Natural killer cell (primary cell): Measurements from ENCODE around the gene TRHDE. TPM values are rescaled to one million over a fixed set of nuclear protein-coding genes. Genes with fewer than 3 reads are reported as not detected.

Experiments
- ATAC-seq, 3 donors: fragments of 150-1000 bp in 2 of 3; fragments of 200-7000 bp in 1 of 3; cut with Tn5 transposase; 1 replicate in 1 of 3; 2 replicates in 2 of 3; pipeline ENCODE4 v1.10.0; 2021; ENCODE audit warnings: mild to moderate bottlenecking in 2 of 3, moderate library complexity in 2 of 3
- DNase-seq, 2 donors: peaks; one replicate each; pipeline versions ENCODE4 v3.0.0 to v3.0.0-alpha.2; 2013 to 2021; ENCODE audit warnings: mixed read lengths in 1 of 2
- H3K27ac ChIP-seq: one replicate; pipeline ENCODE4 v1.5.1; 2013; ENCODE audit warnings: mild to moderate bottlenecking, low read length
- H3K27me3 ChIP-seq: one replicate; pipeline ENCODE4 v1.6.1; 2013; ENCODE audit warnings: low read length; ENCODE audit not compliant: control insufficient read depth, insufficient read depth
- H3K36me3 ChIP-seq: one replicate; pipeline ENCODE4 v1.6.1; 2013; ENCODE audit warnings: low read length; ENCODE audit not compliant: control insufficient read depth, insufficient read depth
- H3K4me1 ChIP-seq: one replicate; pipeline ENCODE4 v1.6.1; 2013; ENCODE audit warnings: low read length; ENCODE audit not compliant: control insufficient read depth, insufficient read depth
- H3K4me3 ChIP-seq: one replicate; pipeline ENCODE4 v1.5.1; 2013; ENCODE audit warnings: low read length
- H3K9me3 ChIP-seq: one replicate; pipeline ENCODE4 v1.6.1; 2013; ENCODE audit warnings: low read length; ENCODE audit not compliant: control insufficient read depth, insufficient read depth
- H3K27ac Mint-ChIP-seq, 2 donors: one replicate each; pipeline ENCODE4 v1.8.0; 2022; ENCODE audit warnings: mild to moderate bottlenecking in 2 of 2, mixed read lengths in 2 of 2, moderate library complexity in 1 of 2
- H3K27me3 Mint-ChIP-seq, 2 donors: one replicate each; pipeline ENCODE4 v1.8.0; 2022; ENCODE audit warnings: low read depth in 2 of 2, mixed read lengths in 2 of 2
- H3K36me3 Mint-ChIP-seq: one replicate; pipeline ENCODE4 v1.8.0; 2022; ENCODE audit warnings: mixed read lengths
- H3K4me1 Mint-ChIP-seq, 2 donors: one replicate each; pipeline ENCODE4 v1.8.0; 2022; ENCODE audit warnings: mixed read lengths in 2 of 2
- H3K4me3 Mint-ChIP-seq: one replicate; pipeline ENCODE4 v1.8.0; 2022; ENCODE audit warnings: mild to moderate bottlenecking, moderate library complexity, mixed read lengths
- H3K9me3 Mint-ChIP-seq, 2 donors: one replicate each; pipeline ENCODE4 v1.8.0; 2022; ENCODE audit warnings: mixed read lengths in 2 of 2
- CTCF ChIP-seq: fragments of 200-600 bp; IDR thresholded peaks from one replicate; pipeline ENCODE4 v1.8.0; 2022; ENCODE audit warnings: antibody characterized with exemption
- WGBS: methylation state at CpG from one replicate; pipeline ENCODE4 v1.1.7; 2013; ENCODE audit warnings: missing lambda C conversion rate; ENCODE audit not compliant: insufficient coverage; 5-methylcytosine and 5-hydroxymethylcytosine counted together
- intact Hi-C: fragments of 100-400 bp; cut with micrococcal nuclease; formaldehyde crosslinking; loops from one replicate; pipeline ENCODE4 v1.14.2; 2022
- total RNA-seq, 4 donors: library from RNA; stranded (reverse); fragments of 120-200 nt in 1 of 4; gene quantifications; one replicate each; pipeline versions ENCODE4 v1.2.3 to v1.2.4, GENCODE V29; 2013 to 2022

The TRHDE gene
- total RNA-seq, 3 donors from 2014 or later (not counting 1 experiment from before 2014, with no cell fraction given): 0.33 TPM; not detected in 2

- H3K36me3 ChIP-seq: no peaks in the 10 kb centered on the region
- no peaks in the 10 kb centered on the region for H3K4me1 Mint-ChIP-seq
- H3K4me3 ChIP-seq: no peak overlapping the region
- H3K4me3 Mint-ChIP-seq: no peak overlapping the region
- H3K27me3 ChIP-seq: no peaks in the 10 kb centered on the region
- intact Hi-C loops: no loop called here
- DNase-seq (no peak), ATAC-seq (no peak)
- whole genome bisulfite sequencing: no CpG with 5 or more reads among the region's 1 CpG
- no peak for TF ChIP-seq CTCF
- H3K9me3 ChIP-seq: peaks cover 4% of the 10 kb centered on the region
- H3K27me3 Mint-ChIP-seq: no peaks in the 10 kb centered on the region
- no peak overlapping the region for H3K27ac ChIP-seq
- H3K9me3 Mint-ChIP-seq: peaks cover 23 to 32% of the 10 kb centered on the region in 2 donors
- H3K27ac Mint-ChIP-seq: no peak overlapping the region
- H3K36me3 Mint-ChIP-seq: peaks cover 5% of the 10 kb centered on the region
- no peaks in the 10 kb centered on the region for H3K4me1 ChIP-seq
Measured at GRCh38 chr12:72505227-72505626, 233.1 kb downstream of the TRHDE start.

DNA sequence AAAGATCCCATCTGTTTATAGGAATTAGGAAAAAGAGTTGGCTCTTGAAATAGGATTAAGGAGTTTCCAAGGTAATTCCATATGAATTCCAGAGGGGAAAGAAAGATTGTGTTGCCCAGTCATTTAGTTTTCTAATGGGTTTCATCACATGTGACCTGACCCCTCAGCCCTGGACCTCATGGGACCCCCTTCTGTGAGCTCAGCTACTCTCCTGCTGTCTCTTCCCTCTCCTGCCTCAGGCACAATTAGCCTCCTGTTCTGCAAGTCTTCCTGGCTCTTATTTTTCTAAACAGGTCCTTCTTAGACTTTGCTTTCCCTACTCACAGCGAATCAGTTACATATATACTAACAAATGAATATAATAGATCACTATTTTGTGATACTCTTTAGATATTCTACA lies 237.7 kb downstream of the TRHDE start:
- H3K36me3 Mint-ChIP-seq: no peaks in the 10 kb centered on the region
- WGBS: no CpG with 5 or more reads among the region's 1 CpG
- H3K4me1 Mint-ChIP-seq: no peaks in the 10 kb centered on the region
- Histone ChIP-seq H3K9me3 (peaks cover 4% of the 10 kb centered on the region), H3K36me3 (no peaks in the 10 kb centered on the region), H3K4me3 (no peak overlapping the region), H3K27ac (no peak overlapping the region), H3K4me1 (no peaks in the 10 kb centered on the region), H3K27me3 (no peaks in the 10 kb centered on the region)
- H3K27ac Mint-ChIP-seq: no peak overlapping the region
- intact Hi-C loops: no loop called here
- DNase-seq (no peak), ATAC-seq (no peak)
- peaks cover 14 to 28% of the 10 kb centered on the region in 2 donors for H3K9me3 Mint-ChIP-seq
- no peaks in the 10 kb centered on the region for H3K27me3 Mint-ChIP-seq
- no peak for TF ChIP-seq CTCF
- H3K4me3 Mint-ChIP-seq: no peak overlapping the region

- Mint-ChIP-seq H3K4me3 (no peak overlapping the region), H3K9me3 (peaks cover 15 to 28% of the 10 kb centered on the region in 2 donors), H3K36me3 (no peaks in the 10 kb centered on the region), H3K27ac (no peak overlapping the region), H3K4me1 (no peaks in the 10 kb centered on the region), H3K27me3 (no peaks in the 10 kb centered on the region)
- ATAC-seq: no peak
- no peaks in the 10 kb centered on the region for H3K4me1 ChIP-seq
- peaks cover 4% of the 10 kb centered on the region for H3K9me3 ChIP-seq
- 56% methylated on average over 1 of the region's 1 CpG for WGBS
- no peak for TF ChIP-seq CTCF
- no peaks in the 10 kb centered on the region for H3K27me3 ChIP-seq
- H3K36me3 ChIP-seq: no peaks in the 10 kb centered on the region
- H3K27ac ChIP-seq: no peak overlapping the region
- no peak for DNase-seq
- intact Hi-C loops: no loop called here
- no peak overlapping the region for H3K4me3 ChIP-seq
Measured at GRCh38 chr12:72510772-72511171, 238.6 kb downstream of the TRHDE start.

- intact Hi-C loops: no loop called here
- H3K27me3 Mint-ChIP-seq: no peaks in the 10 kb centered on the region
- H3K27ac ChIP-seq: no peak overlapping the region
Measured at GRCh38 chr12:72511498-72511897, 239.3 kb downstream of the TRHDE start.

More at GRCh38 chr12:72511498-72511897, 239.3 kb downstream of the TRHDE start:
- no peak overlapping the region for H3K27ac Mint-ChIP-seq
- 95% methylated on average over 2 of the region's 2 CpGs for WGBS
- peaks cover 15 to 28% of the 10 kb centered on the region in 2 donors for H3K9me3 Mint-ChIP-seq
- H3K36me3 Mint-ChIP-seq: no peaks in the 10 kb centered on the region
- no peak for DNase-seq
- no peaks in the 10 kb centered on the region for H3K4me1 ChIP-seq
- no peaks in the 10 kb centered on the region for H3K27me3 ChIP-seq
- no peak overlapping the region for H3K4me3 ChIP-seq
- H3K4me1 Mint-ChIP-seq: no peaks in the 10 kb centered on the region
- no peak for TF ChIP-seq CTCF
- ATAC-seq: no peak
- no peak overlapping the region for H3K4me3 Mint-ChIP-seq
- no peaks in the 10 kb centered on the region for H3K36me3 ChIP-seq
- H3K9me3 ChIP-seq: peaks cover 4% of the 10 kb centered on the region
